ENCODE measurements around the gene RAB3GAP1.

GRCh38 chr2:135152361-135152760, 100.3 kb downstream of the RAB3GAP1 start:
- TF ChIP-seq CTCF (IDR thresholded peaks at IDR 0.05; ENCODE audit: low read depth, low read length), result no peak
- no peak for TF ChIP-seq POLR2A (IDR thresholded peaks at IDR 0.05; ENCODE audit: extremely low read depth, insufficient read length)
- TF ChIP-seq MYC (IDR thresholded peaks at IDR 0.05; ENCODE audit: low read depth, low read length), result no peak
- no peak for TF ChIP-seq MAX (IDR thresholded peaks at IDR 0.05; ENCODE audit: low read depth, low read length)

Measured in NB4 (cell line).